ENCODE data around the gene NAGLU. TPM values are rescaled to one million over a fixed set of nuclear protein-coding genes. Genes with fewer than 3 reads are reported as not detected.

Gene NAGLU
- total and polyA plus RNA-seq, 2 of the 13 experiments (the other 11 are each of a cell fraction or from before 2014, with no cell fraction given) = 28.2 to 40.1 TPM

DNA sequence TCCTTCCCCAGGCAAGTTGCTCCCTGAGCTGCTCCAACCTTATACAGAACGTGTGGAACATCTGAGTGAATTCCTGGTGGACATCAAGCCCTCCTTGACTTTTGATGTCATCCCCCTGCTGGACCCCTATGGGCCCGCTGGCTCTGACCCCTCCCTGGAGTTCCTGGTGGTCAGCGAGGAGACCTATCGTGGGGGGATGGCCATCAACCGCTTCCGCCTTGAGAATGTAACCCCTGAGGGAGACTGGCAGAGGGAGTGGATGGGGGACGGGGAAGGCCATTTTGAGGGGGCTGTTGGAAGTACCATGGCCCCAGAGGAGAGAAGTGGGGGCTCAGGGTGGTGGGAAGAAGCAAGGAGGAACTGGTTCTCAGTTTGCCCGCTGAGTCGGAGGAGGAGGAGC is 27.9 kb downstream of the NAGLU start (continued):
- TF ChIP-seq, protein P1, sequence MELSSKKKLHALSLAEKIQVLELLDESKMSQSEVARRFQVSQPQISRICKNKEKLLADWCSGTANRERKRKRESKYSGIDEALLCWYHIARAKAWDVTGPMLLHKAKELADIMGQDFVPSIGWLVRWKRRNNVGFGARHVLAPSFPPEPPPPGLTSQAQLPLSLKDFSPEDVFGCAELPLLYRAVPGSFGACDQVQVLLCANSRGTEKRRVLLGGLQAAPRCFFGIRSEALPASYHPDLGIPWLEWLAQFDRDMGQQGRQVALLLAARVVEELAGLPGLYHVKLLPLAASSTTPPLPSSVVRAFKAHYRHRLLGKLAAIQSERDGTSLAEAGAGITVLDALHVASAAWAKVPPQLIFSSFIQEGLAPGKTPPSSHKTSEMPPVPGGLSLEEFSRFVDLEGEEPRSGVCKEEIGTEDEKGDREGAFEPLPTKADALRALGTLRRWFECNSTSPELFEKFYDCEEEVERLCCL (CRISPR knock-in tag; IDR thresholded peaks at IDR 0.05; ENCODE audit: borderline replicate concordance) = 0 out of 2 replicates have a peak, but pooled peaks have one; percentile 15
- TF ChIP-seq ZNF121 (CRISPR knock-in tag; IDR thresholded peaks at IDR 0.05) (no peak), ZNF224 (CRISPR knock-in tag; IDR thresholded peaks at IDR 0.05) (no peak), CENPT (CRISPR knock-in tag; IDR thresholded peaks at IDR 0.05; ENCODE audit: low read depth) (no peak), ZNF335 (CRISPR knock-in tag; IDR thresholded peaks at IDR 0.05) (no peak), RBM22 (optimal IDR thresholded peaks at IDR 0.05; ENCODE audit: low read length) (peak; percentile 11), SMYD3 (CRISPR knock-in tag; IDR thresholded peaks at IDR 0.05) (no peak), ZNF513 (CRISPR knock-in tag; conservative IDR thresholded peaks at IDR 0.05) (no peak), IRF1 (CRISPR knock-in tag; IDR thresholded peaks at IDR 0.05; ENCODE audit: low read depth) (no peak)
- TF ChIP-seq, protein P2, sequence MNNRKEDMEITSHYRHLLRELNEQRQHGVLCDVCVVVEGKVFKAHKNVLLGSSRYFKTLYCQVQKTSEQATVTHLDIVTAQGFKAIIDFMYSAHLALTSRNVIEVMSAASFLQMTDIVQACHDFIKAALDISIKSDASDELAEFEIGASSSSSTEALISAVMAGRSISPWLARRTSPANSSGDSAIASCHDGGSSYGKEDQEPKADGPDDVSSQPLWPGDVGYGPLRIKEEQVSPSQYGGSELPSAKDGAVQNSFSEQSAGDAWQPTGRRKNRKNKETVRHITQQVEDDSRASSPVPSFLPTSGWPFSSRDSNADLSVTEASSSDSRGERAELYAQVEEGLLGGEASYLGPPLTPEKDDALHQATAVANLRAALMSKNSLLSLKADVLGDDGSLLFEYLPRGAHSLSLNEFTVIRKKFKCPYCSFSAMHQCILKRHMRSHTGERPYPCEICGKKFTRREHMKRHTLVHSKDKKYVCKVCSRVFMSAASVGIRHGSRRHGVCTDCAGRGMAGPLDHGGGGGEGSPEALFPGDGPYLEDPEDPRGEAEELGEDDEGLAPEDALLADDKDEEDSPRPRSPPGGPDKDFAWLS (CRISPR knock-in tag; IDR thresholded peaks at IDR 0.05; ENCODE audit: borderline replicate concordance) = no peak

Data from HepG2 (cell line).